Central memory CD8-positive, alpha-beta T cell (primary cell): ENCODE results near the gene VWDE.
"Not testable (repeated sequence)": the region's sequence is repeated elsewhere in the genome, so short reads cannot be mapped to it uniquely, and the experiment has no call there.

Experiments used
- ATAC-seq: fragments of 150-1000 bp; cut with Tn5 transposase; replicated peaks from 2 replicates; pipeline ENCODE4 v1.10.0; 2022; ENCODE audit warnings: mild to moderate bottlenecking, moderate FRiP score, moderate number of reproducible peaks; ENCODE audit not compliant: poor library complexity, severe bottlenecking; ENCODE audit errors: extremely low read depth
- DNase-seq, 2 donors: peaks; one replicate each; pipeline ENCODE4 v3.0.0; 2021; ENCODE audit warnings: low spot score in 2 of 2
- H3K27ac Mint-ChIP-seq: one replicate; pipeline ENCODE4 v1.8.0; 2022; ENCODE audit warnings: low read depth, mild to moderate bottlenecking, moderate library complexity, mixed read lengths
- H3K27me3 Mint-ChIP-seq: one replicate; pipeline ENCODE4 v1.8.0; 2022; ENCODE audit warnings: mixed read lengths
- H3K36me3 Mint-ChIP-seq: one replicate; pipeline ENCODE4 v1.8.0; 2022; ENCODE audit warnings: mild to moderate bottlenecking, moderate library complexity, mixed read lengths; ENCODE audit not compliant: insufficient read depth
- H3K4me1 Mint-ChIP-seq: one replicate; pipeline ENCODE4 v1.8.0; 2022; ENCODE audit warnings: mixed read lengths
- H3K4me3 Mint-ChIP-seq: one replicate; pipeline ENCODE4 v1.8.0; 2022; ENCODE audit warnings: mild to moderate bottlenecking, moderate library complexity, mixed read lengths
- H3K9me3 Mint-ChIP-seq: one replicate; pipeline ENCODE4 v1.8.0; 2022; ENCODE audit warnings: mixed read lengths

Gene VWDE

DNA sequence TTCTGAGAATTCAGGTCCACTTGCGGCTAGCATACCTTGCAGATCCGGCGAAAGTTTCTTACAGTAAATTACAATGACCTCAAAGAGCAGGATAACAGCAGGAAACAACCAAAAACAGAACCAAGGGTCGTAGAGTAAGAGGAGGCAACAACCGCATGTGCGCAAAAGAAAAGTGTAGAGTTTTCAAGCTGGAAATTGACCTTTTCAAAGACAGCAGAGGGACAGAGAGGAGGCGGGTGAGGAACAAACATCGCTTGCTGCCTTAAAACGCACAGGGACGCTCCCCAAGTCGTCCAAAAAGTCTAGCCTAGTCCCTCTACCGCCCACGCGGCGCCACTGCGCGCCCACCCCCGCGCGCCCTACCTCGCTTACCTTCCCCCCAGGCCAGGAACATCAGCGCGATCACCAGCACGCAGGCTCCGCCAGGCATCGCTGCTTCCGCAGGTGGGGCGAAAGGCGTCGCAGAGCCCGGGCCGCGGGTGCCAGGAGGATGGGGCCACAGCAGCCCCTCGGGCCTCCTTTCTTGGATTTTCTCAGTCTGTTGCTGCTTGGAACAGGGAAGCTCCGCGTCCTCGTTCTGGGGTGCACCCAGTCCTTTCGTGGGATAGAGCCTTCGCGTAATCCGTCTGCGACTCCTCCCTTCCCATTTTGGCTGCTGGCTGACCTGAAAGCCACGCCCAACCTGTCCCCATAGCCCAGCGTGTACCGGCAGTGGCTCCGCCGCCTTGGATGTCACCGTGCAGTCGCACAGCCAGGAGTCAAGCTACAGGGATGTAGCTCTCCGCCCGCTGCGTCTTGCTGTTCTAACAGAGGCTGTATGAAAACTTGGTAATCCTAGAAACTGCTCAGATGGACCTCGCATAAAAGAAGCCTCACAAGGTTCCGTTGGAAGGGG lies at the start of gene VWDE:
Gene VWDE, minus strand, starts transcription at position 579 of the 895 bp plus-strand sequence. Its CDS starts 149 bp downstream, at position 430.
- peaks cover 11% of the 10 kb centered on the region for H3K4me1 Mint-ChIP-seq
- peak within 1 kb of the TSS; percentile 68 for H3K4me3 Mint-ChIP-seq
- H3K27me3 Mint-ChIP-seq, result peaks cover 21% of the 10 kb centered on the region
- H3K36me3 Mint-ChIP-seq, result peaks cover 3% of the 10 kb centered on the region
- DNase-seq (peak in 1 of 2 donors; percentile 24), ATAC-seq (peak; percentile 75)
- no peak within 1 kb of the TSS for H3K27ac Mint-ChIP-seq
- peaks cover 7% of the 10 kb centered on the region for H3K9me3 Mint-ChIP-seq

GRCh38 chr7:12453136-12453535 lies 49.5 kb upstream of the VWDE start:
- not testable (repeated sequence) for H3K4me3 Mint-ChIP-seq, H3K27ac Mint-ChIP-seq, ATAC-seq, H3K36me3 Mint-ChIP-seq, H3K4me1 Mint-ChIP-seq, DNase-seq, H3K9me3 Mint-ChIP-seq, H3K27me3 Mint-ChIP-seq

GRCh38 chr7:12450615-12451014 lies 47.0 kb upstream of the VWDE start:
- H3K4me3 Mint-ChIP-seq, result no peak overlapping the region
- H3K36me3 Mint-ChIP-seq, result no peaks in the 10 kb centered on the region
- DNase-seq (no peak), ATAC-seq (no peak)
- no peaks in the 10 kb centered on the region for H3K4me1 Mint-ChIP-seq
- no peaks in the 10 kb centered on the region for H3K9me3 Mint-ChIP-seq
- H3K27ac Mint-ChIP-seq, result no peak overlapping the region
- H3K27me3 Mint-ChIP-seq, result no peaks in the 10 kb centered on the region

DNA sequence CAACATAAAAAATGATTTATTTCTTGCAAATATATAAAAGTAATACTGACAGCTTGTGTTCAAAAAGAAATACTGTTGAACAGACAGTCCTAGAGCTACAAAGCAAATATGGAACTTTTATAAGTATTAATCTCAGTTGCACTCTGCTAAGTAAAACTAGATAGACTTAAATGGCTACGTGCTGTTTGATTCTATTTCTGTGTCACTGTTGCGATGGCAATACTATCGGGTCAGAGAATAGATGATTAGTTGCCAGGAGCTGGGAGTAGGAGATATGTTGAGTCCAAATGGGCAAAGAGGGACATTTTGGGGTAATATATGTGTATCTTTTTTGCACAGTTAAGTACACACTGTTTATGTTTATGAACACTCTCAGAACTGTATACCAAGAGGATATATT lies 41.1 kb upstream of the VWDE start:
- DNase-seq, result no peak
- Mint-ChIP-seq H3K4me3 (no peak overlapping the region), H3K36me3 (no peaks in the 10 kb centered on the region), H3K27me3 (peaks cover 15% of the 10 kb centered on the region), H3K9me3 (no peaks in the 10 kb centered on the region), H3K27ac (no peak overlapping the region), H3K4me1 (no peaks in the 10 kb centered on the region)
- ATAC-seq, result no peak

GRCh38 chr7:12440229-12440628 lies 36.6 kb upstream of the VWDE start:
- H3K4me1 Mint-ChIP-seq, result no peaks in the 10 kb centered on the region
- no peaks in the 10 kb centered on the region for H3K36me3 Mint-ChIP-seq
- no peak overlapping the region for H3K27ac Mint-ChIP-seq
- peaks cover 30% of the 10 kb centered on the region for H3K27me3 Mint-ChIP-seq
- DNase-seq, result no peak
- H3K4me3 Mint-ChIP-seq, result no peak overlapping the region
- H3K9me3 Mint-ChIP-seq, result no peaks in the 10 kb centered on the region
- no peak for ATAC-seq

DNA sequence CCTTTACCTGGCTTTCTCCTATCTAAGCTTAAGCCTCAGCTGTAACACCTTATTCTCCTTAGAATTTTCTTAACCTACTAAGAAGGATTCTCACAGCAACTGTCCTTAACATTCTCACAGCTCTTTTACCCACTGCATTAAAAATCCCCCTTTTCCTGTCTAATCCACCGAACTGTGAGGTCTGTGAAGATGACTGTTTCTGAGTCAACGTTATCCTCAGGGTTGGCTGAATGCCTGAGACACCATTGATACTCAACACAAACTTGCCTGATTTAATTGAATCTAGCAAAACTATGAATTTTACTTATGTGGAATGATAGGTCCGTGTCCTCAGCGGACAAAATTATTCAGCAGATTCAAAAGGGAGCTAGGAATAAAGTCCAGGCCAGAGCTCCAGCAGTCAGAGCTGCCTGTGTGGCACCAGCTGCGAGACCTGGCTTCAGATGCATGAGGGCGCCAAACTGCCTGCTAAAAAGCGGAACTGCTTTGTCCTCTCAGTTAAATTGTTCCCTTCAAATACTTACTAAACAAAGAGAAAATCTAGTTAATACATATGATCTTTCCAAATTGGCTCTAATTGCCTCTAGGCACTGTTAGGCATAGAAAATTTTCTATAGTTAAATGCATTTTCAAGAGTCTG lies 33.4 kb upstream of the VWDE start:
- Mint-ChIP-seq H3K4me1 (no peaks in the 10 kb centered on the region), H3K9me3 (no peaks in the 10 kb centered on the region), H3K4me3 (no peak overlapping the region), H3K36me3 (no peaks in the 10 kb centered on the region), H3K27ac (no peak overlapping the region), H3K27me3 (peaks cover 26% of the 10 kb centered on the region)
- DNase-seq (no peak), ATAC-seq (no peak)

- H3K36me3 Mint-ChIP-seq, result no peaks in the 10 kb centered on the region
- no peak overlapping the region for H3K4me3 Mint-ChIP-seq
- DNase-seq, result no peak
- no peaks in the 10 kb centered on the region for H3K4me1 Mint-ChIP-seq
- no peak for ATAC-seq
- no peaks in the 10 kb centered on the region for H3K9me3 Mint-ChIP-seq
- peaks cover 29% of the 10 kb centered on the region for H3K27me3 Mint-ChIP-seq
- H3K27ac Mint-ChIP-seq, result no peak overlapping the region
Measured at GRCh38 chr7:12436126-12436525, 32.5 kb upstream of the VWDE start.

GRCh38 chr7:12434012-12434642 lies 30.5 kb upstream of the VWDE start:
- H3K27ac Mint-ChIP-seq, result no peak overlapping the region
- no peaks in the 10 kb centered on the region for H3K4me1 Mint-ChIP-seq
- no peak overlapping the region for H3K4me3 Mint-ChIP-seq
- no peaks in the 10 kb centered on the region for H3K9me3 Mint-ChIP-seq
- ATAC-seq (no peak), DNase-seq (no peak)
- no peaks in the 10 kb centered on the region for H3K36me3 Mint-ChIP-seq
- peaks cover 49% of the 10 kb centered on the region for H3K27me3 Mint-ChIP-seq

GRCh38 chr7:12431886-12432556 lies 28.4 kb upstream of the VWDE start:
- no peak overlapping the region for H3K27ac Mint-ChIP-seq
- peaks cover 59% of the 10 kb centered on the region for H3K27me3 Mint-ChIP-seq

DNA sequence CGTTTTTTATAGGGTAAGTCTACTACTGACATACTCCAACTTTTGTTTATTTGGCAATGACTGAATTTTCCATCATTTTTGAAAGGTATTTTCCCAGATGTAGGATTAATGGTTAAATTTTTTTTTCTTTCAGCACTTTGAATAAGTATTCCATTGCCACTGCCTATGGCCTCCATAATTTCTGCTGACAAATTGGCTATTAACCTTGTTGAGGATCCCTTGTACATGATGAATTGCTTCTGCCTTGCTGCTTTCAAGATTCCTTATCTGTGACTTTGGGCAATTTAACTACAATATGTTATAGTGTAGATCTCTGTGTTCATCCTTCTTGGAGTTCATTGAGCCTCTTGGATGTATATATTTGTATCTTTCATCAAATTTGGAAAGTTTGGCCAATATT lies 21.6 kb upstream of the VWDE start:
- no peak overlapping the region for H3K4me3 Mint-ChIP-seq
- no peaks in the 10 kb centered on the region for H3K4me1 Mint-ChIP-seq
- H3K9me3 Mint-ChIP-seq, result no peaks in the 10 kb centered on the region
- no peak overlapping the region for H3K27ac Mint-ChIP-seq
- ATAC-seq (no peak), DNase-seq (no peak)
- H3K36me3 Mint-ChIP-seq, result no peaks in the 10 kb centered on the region
- H3K27me3 Mint-ChIP-seq, result peaks cover 21% of the 10 kb centered on the region

More at GRCh38 chr7:12431886-12432556, 28.4 kb upstream of the VWDE start:
- no peak for DNase-seq
- H3K4me1 Mint-ChIP-seq, result no peaks in the 10 kb centered on the region
- H3K36me3 Mint-ChIP-seq, result no peaks in the 10 kb centered on the region
- no peak overlapping the region for H3K4me3 Mint-ChIP-seq
- H3K9me3 Mint-ChIP-seq, result no peaks in the 10 kb centered on the region
- ATAC-seq, result no peak

GRCh38 chr7:12423997-12424745 lies 20.5 kb upstream of the VWDE start:
- ATAC-seq (no peak), DNase-seq (no peak)
- H3K9me3 Mint-ChIP-seq, result no peaks in the 10 kb centered on the region
- H3K27me3 Mint-ChIP-seq, result peaks cover 10% of the 10 kb centered on the region
- H3K4me3 Mint-ChIP-seq, result no peak overlapping the region
- no peaks in the 10 kb centered on the region for H3K4me1 Mint-ChIP-seq
- H3K36me3 Mint-ChIP-seq, result no peaks in the 10 kb centered on the region
- H3K27ac Mint-ChIP-seq, result no peak overlapping the region
